Neural cell (in vitro differentiated cells): ENCODE data around the gene PDE10A.

Experiments used
- EZH2 ChIP-seq: fragments of 200-600, 300-800 bp; shearing (Covaris generic), sonication (generic); IDR thresholded peaks from 2 replicates; pipeline ENCODE4 v1.6.1; 2014; ENCODE audit warnings: antibody characterized with exemption, low read length, borderline replicate concordance, mild to moderate bottlenecking; ENCODE audit not compliant: insufficient read depth, poor library complexity, severe bottlenecking
- MXI1 ChIP-seq: fragments of 450-650 bp; conservative IDR thresholded peaks from 2 replicates; pipeline ENCODE4 v1.6.1; 2014; ENCODE audit warnings: antibody characterized with exemption, mild to moderate bottlenecking; ENCODE audit not compliant: poor library complexity, severe bottlenecking
- POLR2AphosphoS5 ChIP-seq: IDR thresholded peaks from 2 replicates; pipeline ENCODE4 v1.6.1; 2012
- TF ChIP-seq, protein P1 (sequence below): fragments of 450-650 bp; IDR thresholded peaks from 2 replicates; pipeline ENCODE4 v1.5.1; 2014; ENCODE audit warnings: antibody characterized with exemption, mild to moderate bottlenecking, moderate library complexity; ENCODE audit not compliant: poor library complexity, severe bottlenecking

DNA sequence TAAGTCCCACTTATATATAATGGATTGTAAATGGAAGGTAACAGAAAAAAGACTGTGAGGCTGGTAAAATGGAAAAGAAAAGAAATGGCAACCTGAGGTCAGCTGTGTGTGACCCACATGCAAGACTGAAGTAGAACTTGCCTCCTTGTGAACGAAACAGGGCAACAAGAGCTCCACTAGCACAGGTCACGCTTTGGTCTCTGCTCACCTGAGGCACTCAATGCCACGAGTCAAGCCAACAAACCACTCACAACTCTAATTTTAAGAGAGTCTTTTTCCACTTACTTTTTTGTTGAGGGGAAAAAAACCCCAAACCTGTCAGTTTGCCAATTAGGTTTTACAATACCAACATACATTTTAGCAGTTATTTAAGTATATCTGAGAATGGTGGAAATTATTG, 65.2 kb downstream of the PDE10A start:
- TF ChIP-seq, protein P1, sequence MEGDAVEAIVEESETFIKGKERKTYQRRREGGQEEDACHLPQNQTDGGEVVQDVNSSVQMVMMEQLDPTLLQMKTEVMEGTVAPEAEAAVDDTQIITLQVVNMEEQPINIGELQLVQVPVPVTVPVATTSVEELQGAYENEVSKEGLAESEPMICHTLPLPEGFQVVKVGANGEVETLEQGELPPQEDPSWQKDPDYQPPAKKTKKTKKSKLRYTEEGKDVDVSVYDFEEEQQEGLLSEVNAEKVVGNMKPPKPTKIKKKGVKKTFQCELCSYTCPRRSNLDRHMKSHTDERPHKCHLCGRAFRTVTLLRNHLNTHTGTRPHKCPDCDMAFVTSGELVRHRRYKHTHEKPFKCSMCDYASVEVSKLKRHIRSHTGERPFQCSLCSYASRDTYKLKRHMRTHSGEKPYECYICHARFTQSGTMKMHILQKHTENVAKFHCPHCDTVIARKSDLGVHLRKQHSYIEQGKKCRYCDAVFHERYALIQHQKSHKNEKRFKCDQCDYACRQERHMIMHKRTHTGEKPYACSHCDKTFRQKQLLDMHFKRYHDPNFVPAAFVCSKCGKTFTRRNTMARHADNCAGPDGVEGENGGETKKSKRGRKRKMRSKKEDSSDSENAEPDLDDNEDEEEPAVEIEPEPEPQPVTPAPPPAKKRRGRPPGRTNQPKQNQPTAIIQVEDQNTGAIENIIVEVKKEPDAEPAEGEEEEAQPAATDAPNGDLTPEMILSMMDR = no peak
- TF ChIP-seq EZH2 (no peak), MXI1 (no peak), POLR2AphosphoS5 (no peak)
